Measurements from ENCODE around the gene SLAMF6. TPM values are rescaled to one million over a fixed set of nuclear protein-coding genes. Genes with fewer than 3 reads are reported as not detected.
A peak's percentile ranks its signal among the peaks of the same experiment; 100 is the strongest.
"Not testable (repeated sequence)": the region's sequence is repeated elsewhere in the genome, so short reads cannot be mapped to it uniquely, and the experiment has no call there.

SLAMF6 gene
- total RNA-seq, 1 experiment from 2014 or later = not detected

DNA sequence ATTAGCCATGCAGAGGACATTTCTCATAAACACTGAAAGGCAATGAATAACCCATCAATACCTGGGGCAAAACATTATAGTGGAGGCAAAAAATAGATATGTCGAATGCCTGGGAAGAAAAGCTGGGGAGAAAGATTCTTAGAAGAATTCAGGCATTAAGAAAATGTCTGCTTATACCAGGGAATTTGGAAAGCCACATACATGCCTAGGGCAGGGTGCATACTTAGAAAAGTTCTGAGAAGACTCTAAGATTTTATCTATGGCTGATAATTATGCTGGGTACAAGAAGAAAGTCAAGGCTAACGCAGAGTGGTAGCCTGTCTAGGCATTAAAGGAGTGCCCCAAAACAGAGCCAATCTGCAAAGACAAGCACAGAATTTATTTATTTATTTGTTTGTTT lies 18.4 kb downstream of the SLAMF6 start:
- DNase-seq (ENCODE audit: low read depth) = no peak

DNA sequence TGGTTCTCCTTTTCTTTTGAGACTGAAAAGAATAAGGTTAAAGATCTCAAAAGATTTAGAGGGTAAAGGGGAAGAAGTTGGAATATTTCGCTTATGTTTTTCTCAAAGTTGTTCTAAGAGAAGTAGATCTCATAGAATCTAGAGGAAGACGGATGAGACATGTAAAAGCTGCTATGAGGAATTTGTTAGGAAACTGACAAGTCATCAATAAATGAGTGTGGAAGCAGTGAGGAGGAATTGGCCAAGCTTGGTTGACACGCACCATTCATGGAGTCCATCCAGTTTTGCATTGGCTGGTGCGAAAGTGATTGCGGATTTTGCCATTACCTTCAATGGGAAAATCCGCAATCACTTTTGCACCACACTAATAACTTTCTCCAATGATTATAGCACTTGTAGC lies 20.0 kb downstream of the SLAMF6 start:
- DNase-seq (ENCODE audit: low read depth) = no peak

- no peak for DNase-seq (ENCODE audit: low read depth)
These were observed 22.6 kb downstream of the SLAMF6 start for GRCh38 chr1:160500321-160500990.

DNA sequence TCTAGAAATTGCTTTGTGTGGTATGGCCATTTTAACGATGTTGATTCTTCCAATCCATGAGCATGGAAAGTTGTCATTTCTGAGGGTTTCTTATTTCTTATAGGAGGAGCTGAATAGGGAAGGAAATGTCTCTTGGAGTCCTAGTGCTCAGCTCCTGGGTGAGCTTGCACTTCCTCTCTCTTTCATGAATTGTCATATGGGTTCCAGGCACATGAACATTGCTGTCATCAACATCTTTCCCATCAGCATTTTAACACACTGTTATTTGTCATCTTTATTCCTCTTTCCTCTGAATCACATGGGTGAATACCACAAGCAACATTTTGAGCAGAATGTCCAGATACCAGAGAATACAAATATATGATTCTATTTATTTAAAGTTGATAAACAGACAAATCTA lies 23.4 kb downstream of the SLAMF6 start:
- DNase-seq (ENCODE audit: low read depth) = no peak

DNA sequence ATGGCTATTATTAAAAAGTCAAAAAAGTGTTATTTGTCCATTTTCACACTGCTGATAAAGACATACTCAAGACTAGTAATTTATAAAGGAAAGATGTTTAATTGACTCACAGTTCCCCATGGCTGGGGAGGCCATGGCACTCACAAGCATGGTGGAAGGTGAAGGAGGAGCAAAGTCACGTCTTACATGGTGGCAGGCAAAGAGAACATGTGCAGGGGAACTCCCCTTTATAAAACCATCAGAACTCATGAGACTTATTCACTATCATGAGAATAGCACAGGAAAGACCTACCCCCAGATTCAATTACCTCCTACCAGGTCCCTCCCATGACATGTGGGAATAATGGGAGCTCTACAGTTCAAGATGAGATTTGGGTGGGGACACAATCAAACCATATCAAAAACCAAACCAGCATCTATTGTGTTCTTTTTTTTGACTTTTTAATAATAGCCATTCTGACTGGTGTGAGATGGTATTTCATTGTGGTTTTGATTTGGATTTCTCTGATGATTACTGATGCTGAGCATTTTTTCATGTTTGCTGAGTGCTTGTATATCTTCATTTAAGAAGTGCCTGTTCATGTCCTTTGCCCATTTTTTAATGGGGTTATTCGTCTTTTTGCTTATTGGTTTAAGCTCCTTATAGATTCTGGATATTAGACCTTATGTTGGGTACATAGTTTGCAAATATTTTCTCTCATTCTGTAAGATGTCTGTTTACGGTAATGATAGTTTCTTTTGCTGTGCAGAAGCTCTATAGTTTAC lies 24.6 kb downstream of the SLAMF6 start:
- not testable (repeated sequence) for DNase-seq (ENCODE audit: low read depth)

DNA sequence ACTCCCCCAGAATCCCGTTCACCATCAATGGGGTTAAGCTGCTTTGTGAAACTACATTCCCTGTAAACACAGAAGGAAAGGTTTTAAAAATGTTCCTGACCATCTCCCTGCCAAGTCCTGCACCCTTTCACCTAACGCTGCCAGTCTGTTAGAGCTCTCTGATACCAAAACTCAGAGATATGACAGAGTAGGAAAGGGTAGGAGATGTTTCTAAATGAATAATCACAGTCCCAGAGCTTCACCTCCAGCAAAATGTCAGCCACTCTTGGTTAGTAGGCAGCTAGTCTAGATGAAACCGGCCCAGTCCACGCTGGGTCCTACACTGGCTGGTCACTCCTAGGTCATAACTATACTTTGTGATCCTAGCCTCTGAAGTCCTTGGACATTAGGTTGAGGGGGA lies 26.7 kb downstream of the SLAMF6 start:
- DNase-seq (ENCODE audit: low read depth) = no peak

DNA sequence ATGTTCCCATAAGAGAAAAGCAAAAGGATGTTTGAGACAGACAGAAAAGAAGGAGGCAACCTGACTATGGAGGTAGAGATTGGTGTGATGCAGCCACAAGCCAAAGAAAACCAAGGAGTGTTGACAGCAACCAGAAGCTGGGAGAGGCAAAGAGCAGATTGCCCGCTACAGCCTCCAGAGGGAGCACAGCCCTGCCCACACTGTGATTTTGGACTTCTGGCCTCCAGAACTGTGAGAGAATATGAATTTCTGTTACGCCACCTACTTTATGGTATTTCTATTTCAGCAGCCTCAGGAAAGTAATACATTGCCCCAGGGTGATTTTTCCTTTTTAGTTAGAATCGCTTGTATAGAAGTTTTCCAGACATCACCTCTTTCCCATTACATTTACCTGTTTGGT lies 28.4 kb downstream of the SLAMF6 start:
- DNase-seq (ENCODE audit: low read depth) = peak; percentile 7

GRCh38 chr1:160492617-160493016 lies 30.4 kb downstream of the SLAMF6 start:
- no peak for DNase-seq (ENCODE audit: low read depth)

GRCh38 chr1:160491981-160492380 lies 31.1 kb downstream of the SLAMF6 start:
- DNase-seq (ENCODE audit: low read depth) = no peak

DNA sequence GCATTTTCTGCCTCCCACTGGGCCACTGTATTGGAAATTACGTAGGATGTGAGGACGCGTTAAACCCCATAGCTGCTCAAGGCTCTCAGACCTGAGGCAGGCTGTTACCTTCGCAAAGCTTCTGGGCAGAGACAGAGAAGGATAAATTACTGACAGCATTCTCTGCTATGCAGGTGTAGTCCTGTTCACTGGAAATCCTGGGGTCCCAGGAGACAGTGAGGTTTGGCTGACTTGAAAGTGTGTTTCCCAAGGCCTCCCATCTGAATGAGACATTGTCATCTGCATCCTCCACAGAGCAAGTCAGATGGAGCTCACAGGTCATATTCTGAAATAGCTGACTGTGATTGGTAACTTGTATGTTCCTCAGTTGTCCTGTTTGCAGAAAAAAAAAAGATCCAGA lies 32.0 kb downstream of the SLAMF6 start:
- no peak for DNase-seq (ENCODE audit: low read depth)

DNA sequence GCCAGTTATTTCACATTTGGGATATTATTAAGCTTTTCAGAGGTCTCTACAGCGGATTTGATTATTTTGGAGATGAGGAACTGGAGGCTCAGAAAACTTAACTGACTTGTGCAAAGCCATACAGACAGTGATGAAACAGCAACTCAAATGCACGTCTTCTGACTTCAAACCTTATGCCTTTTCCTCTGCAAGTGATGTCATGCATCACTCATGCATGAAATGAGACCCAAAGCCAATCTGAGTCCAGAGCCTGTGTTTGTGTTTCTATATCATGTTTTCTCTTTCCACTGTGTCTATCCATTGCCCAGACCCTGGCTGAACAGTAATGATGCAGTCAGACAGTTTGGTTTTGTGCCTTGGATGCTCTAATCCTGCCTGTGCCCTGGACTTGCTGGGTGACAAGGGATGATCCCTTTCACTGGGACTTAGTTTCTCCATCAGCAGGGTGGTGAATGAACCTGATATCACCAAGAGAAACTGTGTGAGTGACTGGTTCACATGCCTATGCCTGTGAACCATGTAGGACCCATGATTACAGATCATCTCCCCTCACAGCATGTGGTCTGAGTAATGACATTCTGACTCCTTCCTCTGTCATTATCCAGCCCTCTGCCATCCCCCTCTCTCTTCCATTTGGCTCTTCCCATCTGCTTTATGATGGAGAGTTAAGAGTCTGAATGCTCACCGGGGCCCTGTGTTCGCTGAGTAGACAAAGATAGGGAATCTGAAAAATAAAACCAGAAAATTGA lies 33.4 kb downstream of the SLAMF6 start:
- no peak for DNase-seq (ENCODE audit: low read depth)

- DNase-seq (ENCODE audit: low read depth) = no peak
These were observed 34.6 kb downstream of the SLAMF6 start for GRCh38 chr1:160488347-160489058.

GRCh38 chr1:160486453-160486852 lies 36.6 kb downstream of the SLAMF6 start:
- no peak for DNase-seq (ENCODE audit: low read depth)

GRCh38 chr1:160483505-160484185 lies 39.4 kb downstream of the SLAMF6 start:
- DNase-seq (ENCODE audit: low read depth) = no peak

- no peak for DNase-seq (ENCODE audit: low read depth)
These were observed 41.0 kb downstream of the SLAMF6 start for GRCh38 chr1:160481979-160482596.

DNA sequence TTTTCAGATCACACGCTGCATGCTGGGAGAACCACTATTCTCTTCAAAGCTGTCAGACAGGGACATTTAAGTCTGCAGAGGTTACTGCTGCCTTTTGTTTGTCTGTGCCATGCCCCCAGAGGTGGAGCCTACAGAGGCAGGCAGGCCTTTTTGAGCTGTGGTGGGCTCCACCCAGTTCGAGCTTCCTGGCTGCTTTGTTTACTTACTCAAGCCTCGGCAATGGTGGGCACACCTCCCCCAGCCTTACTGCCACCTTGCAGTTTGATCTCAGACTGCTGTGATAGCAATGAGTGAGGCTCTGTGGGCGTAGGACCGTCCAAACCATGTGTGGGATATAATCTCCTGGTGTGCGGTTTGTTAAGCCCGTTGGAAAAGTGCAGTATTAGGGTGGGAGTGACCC lies 42.3 kb downstream of the SLAMF6 start:
- DNase-seq (ENCODE audit: low read depth) = not testable (repeated sequence)

- DNase-seq (ENCODE audit: low read depth) = not testable (repeated sequence)
These were observed 44.0 kb downstream of the SLAMF6 start for GRCh38 chr1:160479091-160479490.

DNA sequence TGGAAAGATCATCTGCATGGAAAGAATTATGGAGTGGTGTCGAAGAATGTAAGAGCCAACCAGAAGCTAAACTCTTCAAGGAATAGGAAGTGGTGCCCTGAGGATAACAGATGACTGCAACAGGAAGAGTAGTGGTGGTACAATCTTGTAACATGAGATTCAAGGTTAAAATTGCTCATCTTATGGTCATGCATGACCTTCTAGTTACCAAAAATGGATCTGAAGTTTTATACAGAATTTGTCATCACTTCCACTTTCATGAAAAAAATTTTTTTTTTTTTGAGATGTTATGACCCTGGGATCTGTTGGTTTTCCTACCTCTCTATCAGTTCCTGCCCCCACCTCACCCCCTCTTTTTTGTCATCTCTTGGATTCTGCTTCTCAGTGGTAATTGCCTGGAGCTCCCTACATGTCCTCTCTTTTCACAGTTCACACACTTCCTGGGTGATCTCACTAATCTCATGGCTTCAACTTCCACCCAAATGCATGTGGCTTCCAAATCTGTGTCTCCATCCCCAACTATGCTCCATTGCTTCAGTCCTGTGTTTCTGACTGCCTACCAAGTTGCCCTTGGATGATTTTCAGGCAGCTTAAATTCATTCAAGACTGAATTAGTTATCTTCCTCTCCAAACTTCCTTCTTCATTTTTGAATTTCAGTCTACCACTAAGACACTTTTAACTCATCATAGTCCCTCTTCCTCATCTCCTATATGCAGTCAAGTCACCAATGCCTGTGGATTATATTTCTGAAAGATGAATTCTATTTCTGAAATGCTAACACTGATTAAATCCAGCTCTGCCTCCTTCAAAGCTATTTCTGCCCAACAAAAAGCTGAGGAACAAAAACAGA lies 48.4 kb downstream of the SLAMF6 start:
- DNase-seq (ENCODE audit: low read depth) = peak; percentile 12

- DNase-seq (ENCODE audit: low read depth) = no peak
These were observed 50.9 kb downstream of the SLAMF6 start for GRCh38 chr1:160472112-160472511.

GRCh38 chr1:160471253-160471652 lies 51.8 kb downstream of the SLAMF6 start:
- no peak for DNase-seq (ENCODE audit: low read depth)
